Right atrium auricular region (tissue), 2 donors: ENCODE results near the gene ATP13A4. TPM values are rescaled to one million over a fixed set of nuclear protein-coding genes. Genes with fewer than 3 reads are reported as not detected.

ENCODE experiments used
- DNase-seq: peaks from one replicate; pipeline ENCODE4 v3.0.0-alpha.2; 2019; ENCODE audit warnings: low spot score
- H3K27ac ChIP-seq, 2 donors: fragments of 200-600 bp; sonication (generic); 1 replicate in 1 of 2; 2 replicates in 1 of 2; pipeline ENCODE4 v1.5.1; 2016 to 2019
- H3K27me3 ChIP-seq, 2 donors: fragments of 200-600 bp; sonication (generic); one replicate each; pipeline versions ENCODE4 v1.5.1 to v1.6.0; 2017 to 2019
- H3K36me3 ChIP-seq: fragments of 200-600 bp; sonication (generic); one replicate; pipeline ENCODE4 v1.5.1; 2016
- H3K4me1 ChIP-seq, 2 donors: fragments of 200-600 bp; sonication (generic); one replicate each; pipeline versions ENCODE4 v1.5.1 to v1.6.0; 2017 to 2019
- H3K4me3 ChIP-seq, 2 donors: fragments of 200-600 bp; sonication (generic); 1 replicate in 1 of 2; 2 replicates in 1 of 2; pipeline ENCODE4 v1.5.1; 2017 to 2019; ENCODE audit warnings: mild to moderate bottlenecking in 1 of 2, moderate library complexity in 1 of 2
- H3K9me3 ChIP-seq, 2 donors: fragments of 200-600 bp; sonication (generic); one replicate each; pipeline ENCODE4 v1.5.1; 2019
- CTCF ChIP-seq, 2 donors: fragments of 200-600 bp; sonication (generic); IDR thresholded peaks; one replicate each; pipeline ENCODE4 v1.5.1; 2019; ENCODE audit warnings: antibody characterized with exemption in 2 of 2
- total RNA-seq, 2 donors: library from RNA; depleted of rRNA; stranded (reverse); fragments of >200 nt; gene quantifications; one replicate each; pipeline ENCODE4 v1.1.0, GENCODE V29; 2016

ATP13A4 gene
- total RNA-seq, 2 donors from 2014 or later: not detected

DNA sequence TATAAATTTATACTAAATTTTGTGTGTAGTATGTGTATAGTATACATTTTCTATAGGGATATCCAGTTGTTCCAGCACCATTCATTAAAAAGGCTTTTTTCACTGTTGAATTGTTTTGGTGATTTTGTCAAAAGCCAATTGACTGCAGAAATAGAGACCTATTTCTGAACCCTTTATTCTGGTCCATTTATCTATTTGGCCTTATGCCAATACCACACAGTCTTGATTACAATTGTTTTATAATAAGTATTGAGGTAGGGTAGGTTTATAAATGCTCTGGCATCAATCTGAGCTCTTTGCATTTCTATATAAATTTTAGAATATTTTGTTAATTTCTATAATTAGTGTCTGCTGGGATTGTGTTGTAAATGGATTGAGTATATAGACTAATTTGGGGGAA lies 31.8 kb upstream of the ATP13A4 start:
- no peak for TF ChIP-seq CTCF (IDR thresholded peaks at IDR 0.05)
- Histone ChIP-seq H3K4me3 (no peak overlapping the region), H3K27me3 (no peaks in the 10 kb centered on the region), H3K4me1 (no peaks in the 10 kb centered on the region), H3K9me3 (no peaks in the 10 kb centered on the region), H3K36me3 (no peaks in the 10 kb centered on the region), H3K27ac (no peak overlapping the region)
- DNase-seq: no peak

DNA sequence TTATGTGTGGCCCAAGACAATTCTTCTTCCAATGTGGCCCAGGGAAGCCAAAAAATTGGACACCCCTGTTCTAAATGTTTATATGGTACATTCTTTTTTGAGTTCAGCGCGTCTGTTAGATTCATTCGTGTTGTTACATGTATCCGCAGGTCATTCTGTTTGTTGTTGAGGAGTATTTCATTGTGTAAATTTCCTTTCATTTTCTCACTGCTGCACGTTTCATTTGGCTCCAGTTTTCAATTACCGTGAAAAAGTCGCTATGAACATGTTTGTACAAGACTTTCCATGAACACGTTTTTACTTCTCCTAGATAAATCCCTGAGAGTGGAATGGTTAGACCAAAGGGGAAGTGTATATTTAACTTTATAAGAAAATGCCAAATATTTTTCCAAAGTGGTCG lies 30.8 kb upstream of the ATP13A4 start:
- Histone ChIP-seq H3K27me3 (no peaks in the 10 kb centered on the region), H3K36me3 (no peaks in the 10 kb centered on the region), H3K4me3 (no peak overlapping the region), H3K9me3 (no peaks in the 10 kb centered on the region), H3K4me1 (no peaks in the 10 kb centered on the region), H3K27ac (no peak overlapping the region)
- no peak for TF ChIP-seq CTCF (IDR thresholded peaks at IDR 0.05)
- no peak for DNase-seq

- Histone ChIP-seq H3K27me3 (no peaks in the 10 kb centered on the region), H3K4me3 (no peak overlapping the region), H3K36me3 (no peaks in the 10 kb centered on the region), H3K4me1 (no peaks in the 10 kb centered on the region), H3K27ac (no peak overlapping the region), H3K9me3 (no peaks in the 10 kb centered on the region)
- no peak for DNase-seq
- TF ChIP-seq CTCF (IDR thresholded peaks at IDR 0.05): no peak
These were observed 19.9 kb upstream of the ATP13A4 start for GRCh38 chr3:193574488-193575070.

DNA sequence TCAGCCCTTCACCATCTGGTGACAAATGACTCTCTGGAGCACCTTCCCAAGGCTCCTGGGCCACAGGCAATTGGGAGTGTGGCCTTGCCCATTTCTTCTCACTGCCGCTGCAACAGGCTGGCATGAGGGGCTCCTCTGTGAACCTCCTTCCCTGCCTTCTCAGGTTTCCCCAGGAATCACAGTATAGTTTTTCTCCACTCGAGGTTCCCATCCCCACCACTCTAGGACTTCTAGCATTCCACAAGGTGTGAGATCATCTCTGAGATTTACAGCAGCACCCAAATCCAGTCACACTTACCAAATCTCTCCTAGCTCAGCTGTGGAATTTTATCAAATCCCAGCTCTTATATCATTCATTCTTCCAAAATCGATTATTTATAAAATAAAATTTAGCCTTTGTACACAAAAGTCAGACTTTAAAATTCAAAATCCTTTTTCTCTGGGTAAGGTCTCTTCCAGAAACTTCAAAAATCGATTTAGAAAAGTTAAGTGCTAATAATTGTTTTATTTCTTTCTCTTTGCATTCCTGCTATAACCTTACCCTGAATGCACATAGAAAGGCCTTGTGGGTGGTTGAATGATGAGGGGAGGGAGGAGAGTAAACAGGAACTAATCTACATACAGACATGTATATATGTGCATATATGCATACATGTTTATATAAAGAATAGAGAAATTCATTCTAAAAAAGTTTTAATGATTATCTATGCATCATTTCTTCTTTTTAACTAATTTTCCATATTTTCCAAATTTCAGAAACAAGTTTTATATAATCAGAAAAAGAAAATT lies 18.9 kb upstream of the ATP13A4 start:
- H3K4me1 ChIP-seq: no peaks in the 10 kb centered on the region
- no peak overlapping the region for H3K4me3 ChIP-seq
- no peaks in the 10 kb centered on the region for H3K27me3 ChIP-seq
- H3K27ac ChIP-seq: no peak overlapping the region
- no peak for DNase-seq
- no peaks in the 10 kb centered on the region for H3K9me3 ChIP-seq
- no peak for TF ChIP-seq CTCF (IDR thresholded peaks at IDR 0.05)
- no peaks in the 10 kb centered on the region for H3K36me3 ChIP-seq

GRCh38 chr3:193572426-193572908 lies 17.8 kb upstream of the ATP13A4 start:
- Histone ChIP-seq H3K4me1 (no peaks in the 10 kb centered on the region), H3K27ac (no peak overlapping the region), H3K36me3 (no peaks in the 10 kb centered on the region), H3K27me3 (no peaks in the 10 kb centered on the region), H3K4me3 (no peak overlapping the region), H3K9me3 (no peaks in the 10 kb centered on the region)
- TF ChIP-seq CTCF (IDR thresholded peaks at IDR 0.05): peak; percentile 38 to 79
- DNase-seq: no peak
